T-helper 17 cell (primary cell): ENCODE results near the gene SDR42E1. TPM values are rescaled to one million over a fixed set of nuclear protein-coding genes. Genes with fewer than 3 reads are reported as not detected.

Source experiments
- ATAC-seq: fragments of 150-1000 bp; cut with Tn5 transposase; 2 replicates; pipeline ENCODE4 v1.10.0; 2021; ENCODE audit warnings: mild to moderate bottlenecking, moderate library complexity
- DNase-seq, 3 donors: peaks; one replicate each; pipeline versions ENCODE4 v3.0.0 to v3.0.0-alpha.2; 2020 to 2021
- H3K9me3 ChIP-seq: one replicate; pipeline ENCODE4 v1.7.0; 2013; ENCODE audit warnings: low read length, mild to moderate bottlenecking; ENCODE audit not compliant: control insufficient read depth, poor library complexity, severe bottlenecking
- H3K27ac Mint-ChIP-seq: one replicate; pipeline ENCODE4 v1.8.0; 2022; ENCODE audit warnings: mild to moderate bottlenecking, moderate library complexity, mixed read lengths
- H3K27me3 Mint-ChIP-seq: one replicate; pipeline ENCODE4 v1.8.0; 2022; ENCODE audit warnings: mixed read lengths
- H3K36me3 Mint-ChIP-seq: one replicate; pipeline ENCODE4 v1.8.0; 2022; ENCODE audit warnings: low read depth, mixed read lengths
- H3K4me1 Mint-ChIP-seq: one replicate; pipeline ENCODE4 v1.8.0; 2022; ENCODE audit warnings: mild to moderate bottlenecking, mixed read lengths
- H3K4me3 Mint-ChIP-seq: one replicate; pipeline ENCODE4 v1.8.0; 2022; ENCODE audit warnings: mild to moderate bottlenecking, moderate library complexity, mixed read lengths
- total RNA-seq, 4 donors: library from RNA in 2 of 4; stranded (reverse) in 2 of 4; gene quantifications; one replicate each; pipeline ENCODE4 v1.2.3 and lab custom pipeline; 2022 to 2026

SDR42E1 gene
- total RNA-seq = 1 to 10 TPM; 4.9 TPM
- total RNA-seq (lab: John Stamatoyannopoulos, UW) = 8.7 to 12.7 reads per million in 2 donors

DNA sequence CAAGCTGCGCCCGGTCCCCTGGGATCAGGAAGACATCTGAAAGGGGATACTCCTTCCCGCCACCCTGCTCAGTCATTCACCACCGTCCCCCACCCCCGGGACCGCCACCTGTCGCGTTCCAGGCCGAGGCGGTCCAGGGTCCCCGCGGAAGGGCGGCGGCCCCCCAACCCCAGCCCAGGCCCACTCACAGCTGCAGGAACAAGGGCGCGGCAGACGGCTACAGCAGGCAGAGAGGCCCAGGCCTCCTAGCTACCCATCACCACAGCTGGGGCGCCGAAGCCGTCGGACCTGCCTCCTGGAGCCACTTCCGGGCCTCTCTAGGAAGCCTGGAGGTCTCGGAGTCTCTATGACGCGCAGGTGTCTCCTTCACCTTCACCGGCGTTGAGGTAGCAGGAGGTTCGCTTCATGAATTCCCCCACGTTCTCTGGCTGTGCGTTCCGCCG lies at the start of gene SDR42E1:
SDR42E1 (minus strand) TSS at position 272 of the 443 bp plus-strand sequence. CDS start 10,612 bp downstream, outside the sequence.
- peaks cover 13% of the 10 kb centered on the region for H3K4me1 Mint-ChIP-seq
- peaks cover 6% of the 10 kb centered on the region for H3K27me3 Mint-ChIP-seq
- ATAC-seq = peak; percentile 94
- peak; percentile 28 to 61 (median 39) for DNase-seq
- peak within 1 kb of the TSS; percentile 87 for H3K27ac Mint-ChIP-seq
- H3K4me3 Mint-ChIP-seq = peak within 1 kb of the TSS; percentile 86
- H3K9me3 ChIP-seq = no peaks in the 10 kb centered on the region
- no peaks in the 10 kb centered on the region for H3K36me3 Mint-ChIP-seq

DNA sequence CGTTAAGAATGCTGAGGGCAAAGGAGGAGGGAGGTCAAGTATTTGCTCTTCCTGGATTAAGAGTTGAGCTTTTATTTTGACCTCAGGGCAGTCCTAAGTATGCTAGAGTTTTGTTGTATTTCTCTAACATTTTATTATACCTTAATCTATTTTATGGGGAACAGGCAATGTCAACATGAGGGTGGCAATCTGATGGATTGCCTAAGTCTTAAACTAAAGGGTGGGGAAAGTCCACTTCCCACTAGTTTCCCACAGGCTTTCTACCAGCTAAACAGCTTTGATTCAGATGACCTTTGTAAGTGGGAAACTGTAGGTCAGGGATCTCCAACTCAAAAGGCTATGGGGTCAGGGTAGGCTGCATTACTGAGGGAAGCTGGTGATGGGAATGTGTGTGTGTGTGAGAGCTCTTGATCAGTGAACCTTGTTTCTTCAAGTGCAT lies 48.7 kb upstream of the SDR42E1 start:
- H3K9me3 ChIP-seq = no peaks in the 10 kb centered on the region
- ATAC-seq (no peak), DNase-seq (no peak)
- Mint-ChIP-seq H3K27me3 (peaks cover 39% of the 10 kb centered on the region), H3K4me1 (peaks cover 2% of the 10 kb centered on the region), H3K36me3 (no peaks in the 10 kb centered on the region), H3K4me3 (no peak overlapping the region), H3K27ac (no peak overlapping the region)

GRCh38 chr16:82059161-82059982 lies 48.1 kb upstream of the SDR42E1 start:
- Mint-ChIP-seq H3K4me1 (peaks cover 2% of the 10 kb centered on the region), H3K27me3 (peaks cover 44% of the 10 kb centered on the region), H3K36me3 (no peaks in the 10 kb centered on the region), H3K27ac (no peak overlapping the region), H3K4me3 (no peak overlapping the region)
- ATAC-seq = no peak
- no peak for DNase-seq
- no peaks in the 10 kb centered on the region for H3K9me3 ChIP-seq

DNA sequence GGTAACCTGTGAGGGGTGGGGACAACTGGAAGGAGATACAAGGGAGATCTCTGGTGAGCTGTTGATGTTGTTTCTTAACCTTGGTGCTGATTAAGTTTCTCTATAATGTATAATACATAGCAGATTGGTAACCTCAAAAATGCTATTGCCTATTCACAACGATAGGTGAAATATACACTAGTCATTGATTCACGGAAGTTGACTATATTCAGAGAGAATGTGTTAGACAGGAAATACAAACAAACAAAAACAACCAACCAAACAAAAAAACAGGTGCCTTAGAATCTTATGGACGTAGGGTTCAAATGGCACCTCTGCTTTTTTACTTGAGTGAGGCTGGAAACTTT lies 45.3 kb upstream of the SDR42E1 start:
- H3K27ac Mint-ChIP-seq = no peak overlapping the region
- H3K27me3 Mint-ChIP-seq = peaks cover 37% of the 10 kb centered on the region
- no peaks in the 10 kb centered on the region for H3K9me3 ChIP-seq
- ATAC-seq = no peak
- H3K4me3 Mint-ChIP-seq = no peak overlapping the region
- no peaks in the 10 kb centered on the region for H3K4me1 Mint-ChIP-seq
- no peak for DNase-seq
- no peaks in the 10 kb centered on the region for H3K36me3 Mint-ChIP-seq

- no peak overlapping the region for H3K27ac Mint-ChIP-seq
- H3K4me3 Mint-ChIP-seq = no peak overlapping the region
These were observed 44.7 kb upstream of the SDR42E1 start for GRCh38 chr16:82055728-82056549.

GRCh38 chr16:82055117-82055516 lies 43.8 kb upstream of the SDR42E1 start:
- ATAC-seq (no peak), DNase-seq (no peak)
- H3K4me3 Mint-ChIP-seq = no peak overlapping the region
- no peaks in the 10 kb centered on the region for H3K9me3 ChIP-seq
- H3K36me3 Mint-ChIP-seq = no peaks in the 10 kb centered on the region
- H3K27ac Mint-ChIP-seq = no peak overlapping the region
- H3K27me3 Mint-ChIP-seq = peaks cover 36% of the 10 kb centered on the region
- H3K4me1 Mint-ChIP-seq = no peaks in the 10 kb centered on the region

More at GRCh38 chr16:82055728-82056549, 44.7 kb upstream of the SDR42E1 start:
- Mint-ChIP-seq H3K4me1 (no peaks in the 10 kb centered on the region), H3K36me3 (no peaks in the 10 kb centered on the region), H3K27me3 (peaks cover 37% of the 10 kb centered on the region)
- no peaks in the 10 kb centered on the region for H3K9me3 ChIP-seq
- no peak for DNase-seq
- ATAC-seq = no peak

- Mint-ChIP-seq H3K27me3 (peaks cover 36% of the 10 kb centered on the region), H3K27ac (no peak overlapping the region), H3K4me3 (no peak overlapping the region), H3K4me1 (no peaks in the 10 kb centered on the region), H3K36me3 (no peaks in the 10 kb centered on the region)
- DNase-seq (no peak), ATAC-seq (no peak)
- H3K9me3 ChIP-seq = no peaks in the 10 kb centered on the region
These were observed 40.4 kb upstream of the SDR42E1 start for GRCh38 chr16:82051656-82052055.

DNA sequence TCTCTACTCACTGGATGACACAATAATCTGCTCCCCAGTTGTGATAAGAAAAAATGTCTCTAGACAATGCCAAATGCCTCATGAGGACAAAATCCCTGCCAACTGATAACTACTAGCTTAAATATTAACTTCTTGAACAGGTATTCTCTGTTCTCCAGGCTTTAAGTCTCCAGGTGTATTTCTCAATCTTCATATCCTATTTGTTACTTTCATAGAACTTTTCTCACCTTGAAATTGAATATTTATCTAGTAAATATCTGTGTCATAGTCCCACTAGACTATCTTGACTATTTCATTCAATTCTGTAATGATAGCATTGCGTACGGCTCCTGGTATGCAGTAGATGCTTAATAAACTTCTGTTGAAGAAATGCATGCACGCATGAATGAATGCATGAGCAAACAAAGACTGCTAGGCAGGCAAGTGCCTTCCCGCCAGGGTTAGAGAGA lies 39.7 kb upstream of the SDR42E1 start:
- Mint-ChIP-seq H3K4me3 (no peak overlapping the region), H3K27me3 (peaks cover 37% of the 10 kb centered on the region), H3K4me1 (no peaks in the 10 kb centered on the region), H3K27ac (no peak overlapping the region), H3K36me3 (no peaks in the 10 kb centered on the region)
- ATAC-seq = no peak
- no peak for DNase-seq
- no peaks in the 10 kb centered on the region for H3K9me3 ChIP-seq

GRCh38 chr16:82050506-82050905 lies 39.2 kb upstream of the SDR42E1 start:
- H3K27ac Mint-ChIP-seq = no peak overlapping the region
- DNase-seq = no peak
- peaks cover 40% of the 10 kb centered on the region for H3K27me3 Mint-ChIP-seq
- no peak overlapping the region for H3K4me3 Mint-ChIP-seq
- H3K4me1 Mint-ChIP-seq = no peaks in the 10 kb centered on the region
- no peaks in the 10 kb centered on the region for H3K36me3 Mint-ChIP-seq
- no peaks in the 10 kb centered on the region for H3K9me3 ChIP-seq
- no peak for ATAC-seq

- no peaks in the 10 kb centered on the region for H3K36me3 Mint-ChIP-seq
- ATAC-seq (no peak), DNase-seq (no peak)
- no peak overlapping the region for H3K4me3 Mint-ChIP-seq
- no peaks in the 10 kb centered on the region for H3K4me1 Mint-ChIP-seq
- no peak overlapping the region for H3K27ac Mint-ChIP-seq
- H3K27me3 Mint-ChIP-seq = peaks cover 36% of the 10 kb centered on the region
- H3K9me3 ChIP-seq = no peaks in the 10 kb centered on the region
These were observed 38.2 kb upstream of the SDR42E1 start for GRCh38 chr16:82049484-82049883.

GRCh38 chr16:82047787-82048186 lies 36.5 kb upstream of the SDR42E1 start:
- Mint-ChIP-seq H3K4me3 (no peak overlapping the region), H3K27ac (no peak overlapping the region), H3K4me1 (no peaks in the 10 kb centered on the region), H3K27me3 (peaks cover 33% of the 10 kb centered on the region), H3K36me3 (no peaks in the 10 kb centered on the region)
- DNase-seq (no peak), ATAC-seq (no peak)
- H3K9me3 ChIP-seq = no peaks in the 10 kb centered on the region

GRCh38 chr16:82047374-82047773 lies 36.1 kb upstream of the SDR42E1 start:
- ATAC-seq (no peak), DNase-seq (no peak)
- Mint-ChIP-seq H3K4me1 (no peaks in the 10 kb centered on the region), H3K27me3 (peaks cover 33% of the 10 kb centered on the region), H3K27ac (no peak overlapping the region), H3K4me3 (no peak overlapping the region), H3K36me3 (no peaks in the 10 kb centered on the region)
- H3K9me3 ChIP-seq = no peaks in the 10 kb centered on the region

- Mint-ChIP-seq H3K4me3 (no peak overlapping the region), H3K36me3 (no peaks in the 10 kb centered on the region), H3K27me3 (peaks cover 30% of the 10 kb centered on the region), H3K27ac (no peak overlapping the region), H3K4me1 (no peaks in the 10 kb centered on the region)
- DNase-seq (no peak), ATAC-seq (no peak)
- no peaks in the 10 kb centered on the region for H3K9me3 ChIP-seq
These were observed 35.7 kb upstream of the SDR42E1 start for GRCh38 chr16:82046941-82047340.
